HG03196 (cell line): ENCODE data around the gene FGD4.
A peak's percentile ranks its signal among the peaks of the same experiment; 100 is the strongest.

Experiments
- ATAC-seq: cut with Tn5 transposase; IDR thresholded peaks from one replicate; pipeline ENCODE4 v1.9.1; 2021; ENCODE audit not compliant: unreplicated experiment

FGD4 gene

DNA sequence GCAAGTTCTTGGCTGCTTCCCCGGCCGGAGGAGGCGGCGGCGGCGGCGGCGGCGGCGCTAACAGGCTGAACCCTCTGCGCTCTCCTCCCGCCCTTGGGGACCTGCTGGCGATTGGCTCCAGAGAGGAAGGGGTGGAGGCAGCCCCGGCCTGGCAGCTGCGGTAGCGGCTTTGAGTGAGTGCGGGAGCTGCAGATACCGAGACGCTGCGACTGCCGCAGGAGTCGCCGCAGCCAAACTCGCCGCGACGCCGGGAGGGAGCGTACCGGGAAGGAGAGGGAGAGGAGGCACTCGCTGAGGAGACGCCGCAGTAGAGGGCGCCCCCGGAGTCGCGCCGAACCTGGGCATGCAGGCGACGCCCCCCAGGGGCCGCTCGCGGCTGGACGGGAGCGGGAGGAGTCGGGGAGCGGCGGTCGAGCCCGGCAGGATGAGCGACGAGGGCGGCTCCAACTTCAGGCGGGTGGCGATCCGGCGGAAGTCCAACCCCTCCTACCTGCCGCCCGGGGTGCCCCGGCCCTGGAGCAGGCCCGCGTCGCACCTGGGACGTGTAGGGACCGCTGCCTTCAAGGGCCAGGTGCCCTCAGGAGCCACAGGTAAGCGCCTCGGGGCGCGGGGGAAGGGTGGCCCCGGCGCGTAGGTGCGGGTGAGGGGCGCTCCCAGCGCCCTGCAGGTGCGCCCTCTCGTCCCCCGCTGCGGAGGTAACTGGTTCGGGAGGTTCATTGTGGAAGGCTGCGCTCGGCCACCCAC lies at the start of gene FGD4:
Gene FGD4, plus strand, starts transcription at position 189 of the 744 bp plus-strand sequence.
- ATAC-seq = peak; percentile 84

DNA sequence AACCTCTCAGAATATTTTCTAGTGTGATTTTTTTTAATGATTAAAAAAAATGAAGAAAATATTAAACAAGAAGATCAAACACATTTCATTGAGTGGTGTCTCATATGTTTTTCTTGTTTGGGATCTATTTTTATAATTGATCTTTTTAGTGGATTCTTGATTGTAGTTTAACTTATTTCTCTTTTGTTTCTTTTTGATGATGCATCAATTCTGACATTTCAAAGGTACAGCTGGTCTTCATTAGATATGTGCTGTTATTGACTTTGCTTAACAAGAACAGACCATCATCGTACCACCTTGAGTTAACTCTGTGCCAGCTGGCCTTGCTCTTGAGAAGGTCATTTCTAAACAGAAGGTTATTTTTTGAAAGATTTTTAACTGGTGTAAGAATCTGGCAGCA lies 45.8 kb upstream of the FGD4 start:
- ATAC-seq = no peak

DNA sequence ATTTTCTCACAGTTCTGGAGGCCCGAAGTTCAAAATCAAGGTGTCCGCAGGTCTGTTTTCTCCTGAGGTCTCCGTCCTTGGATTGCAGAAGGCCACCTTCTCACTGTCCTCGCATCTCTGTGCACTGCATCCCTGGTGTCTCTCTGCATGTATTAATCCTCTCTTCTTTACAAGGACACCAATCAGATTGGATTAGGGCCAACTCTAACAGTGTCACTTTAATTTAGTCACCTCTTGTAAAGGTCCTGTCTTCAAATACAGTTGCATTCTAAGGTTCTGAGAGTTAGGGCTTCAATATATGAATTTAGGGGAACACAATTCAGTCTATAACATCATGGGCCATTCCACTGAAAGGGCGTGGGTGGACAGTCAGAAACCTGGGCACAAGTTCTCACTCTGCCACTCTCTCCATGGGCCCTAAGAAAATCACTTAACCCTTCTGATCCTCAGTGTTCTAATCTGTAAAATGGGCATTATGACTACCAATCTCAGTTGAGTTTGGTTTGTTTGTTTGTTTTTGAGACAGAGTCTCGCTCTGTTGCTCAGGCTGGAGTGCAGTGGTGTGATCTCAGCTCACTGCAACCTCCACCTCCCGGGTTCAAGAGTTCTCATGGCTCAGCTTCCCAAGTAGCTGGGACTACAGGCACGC lies 41.6 kb upstream of the FGD4 start:
- no peak for ATAC-seq

DNA sequence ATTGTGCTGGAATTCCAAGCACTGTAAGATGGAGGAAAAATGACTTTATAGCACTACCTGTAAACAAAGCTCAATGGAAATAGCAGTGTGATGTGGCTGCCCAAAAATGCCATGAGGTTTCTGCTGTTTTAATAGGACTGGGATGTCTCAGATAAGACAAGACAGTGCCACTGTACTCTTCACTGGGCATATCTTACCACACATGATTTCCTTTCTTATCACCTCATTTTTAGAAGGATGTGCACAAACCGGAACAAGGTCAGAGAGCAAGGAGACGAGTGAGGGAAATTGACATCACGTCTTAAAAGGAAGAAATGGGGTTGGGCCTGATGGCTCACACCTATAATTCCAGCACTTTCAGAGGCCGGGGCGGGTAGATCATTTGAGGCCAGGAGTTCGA lies 38.4 kb upstream of the FGD4 start:
- ATAC-seq = no peak

DNA sequence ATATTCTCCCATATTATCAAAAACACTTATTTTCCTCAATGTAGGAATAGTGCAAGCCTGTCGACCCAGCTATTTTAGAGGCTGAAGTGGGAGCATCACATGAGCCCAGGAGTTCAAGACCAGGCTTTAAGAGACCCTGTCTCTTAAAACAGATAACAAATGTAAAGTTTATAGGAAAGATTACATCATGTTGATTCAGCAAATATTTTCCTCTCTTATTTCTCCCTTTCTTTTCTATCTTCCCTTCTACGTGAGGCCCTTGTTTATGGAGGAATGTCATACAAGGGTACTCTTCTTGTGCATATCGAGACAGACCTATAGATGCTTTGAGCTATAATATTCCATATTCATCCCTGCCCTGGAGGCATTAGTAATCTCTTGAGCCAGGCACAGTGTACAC lies 36.5 kb upstream of the FGD4 start:
- ATAC-seq = no peak

DNA sequence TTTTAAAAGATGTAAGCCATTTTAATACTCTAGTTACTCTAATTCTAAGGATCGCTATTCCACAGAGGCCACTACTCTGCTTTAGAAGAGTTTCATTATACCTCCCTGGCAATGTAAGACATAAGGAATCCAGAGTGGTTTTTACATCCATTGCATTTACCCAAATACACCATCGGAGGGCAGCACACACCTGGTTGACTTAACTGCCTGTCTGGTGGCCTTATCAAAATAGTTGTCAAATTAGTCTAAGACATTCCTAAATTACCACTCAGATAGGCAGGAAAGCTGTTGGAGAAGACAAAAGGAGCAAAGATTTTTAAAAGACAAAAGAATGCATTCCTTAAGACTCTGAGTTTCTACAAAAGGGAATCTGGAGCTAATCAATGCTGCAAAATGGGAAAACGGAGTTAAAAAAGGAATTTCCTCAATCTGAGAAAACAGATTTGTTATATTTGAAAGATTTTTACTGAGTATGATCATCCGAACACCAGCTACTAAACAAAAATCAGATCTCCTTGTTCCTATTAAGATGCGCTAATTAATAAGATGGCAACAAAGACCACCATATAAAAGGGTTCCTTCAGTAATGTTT lies 33.8 kb upstream of the FGD4 start:
- no peak for ATAC-seq

DNA sequence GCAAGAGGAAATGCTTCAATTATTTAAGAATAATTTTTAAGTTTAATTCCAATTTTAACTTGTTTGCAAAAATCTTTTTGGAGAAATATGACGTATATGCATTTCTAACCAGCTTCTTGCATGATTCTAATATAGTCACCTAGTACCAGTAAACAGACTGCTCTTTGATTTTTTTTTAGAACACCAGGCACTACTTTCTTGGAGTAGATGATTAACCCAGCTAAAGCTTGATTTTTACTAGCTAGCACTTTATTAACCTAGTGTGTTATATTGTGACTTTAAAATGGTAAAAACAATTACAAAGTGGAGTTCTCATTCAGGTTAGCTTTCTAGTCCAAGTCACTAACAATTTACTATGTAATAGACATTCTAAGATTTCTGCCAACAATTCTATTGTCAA lies 32.6 kb upstream of the FGD4 start:
- ATAC-seq = no peak

DNA sequence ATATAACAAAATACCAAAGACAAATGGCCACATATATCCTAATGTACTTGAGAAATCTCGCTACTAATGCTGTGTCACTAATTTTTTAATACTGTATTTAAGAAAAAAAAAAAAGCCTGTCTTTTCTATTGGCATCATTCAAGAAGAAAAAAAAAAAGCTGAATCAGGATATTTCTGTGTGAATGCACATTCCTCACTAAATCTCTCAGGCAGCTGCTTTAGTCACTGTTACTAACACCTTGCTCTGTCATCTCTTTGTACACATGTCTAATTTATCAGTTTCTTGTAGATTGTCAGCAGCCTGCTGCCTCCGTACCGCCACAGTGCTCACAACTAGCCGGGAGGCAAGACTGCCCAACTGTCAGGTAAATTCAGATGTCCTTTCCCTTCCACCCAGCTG lies 32.0 kb upstream of the FGD4 start:
- ATAC-seq = no peak

DNA sequence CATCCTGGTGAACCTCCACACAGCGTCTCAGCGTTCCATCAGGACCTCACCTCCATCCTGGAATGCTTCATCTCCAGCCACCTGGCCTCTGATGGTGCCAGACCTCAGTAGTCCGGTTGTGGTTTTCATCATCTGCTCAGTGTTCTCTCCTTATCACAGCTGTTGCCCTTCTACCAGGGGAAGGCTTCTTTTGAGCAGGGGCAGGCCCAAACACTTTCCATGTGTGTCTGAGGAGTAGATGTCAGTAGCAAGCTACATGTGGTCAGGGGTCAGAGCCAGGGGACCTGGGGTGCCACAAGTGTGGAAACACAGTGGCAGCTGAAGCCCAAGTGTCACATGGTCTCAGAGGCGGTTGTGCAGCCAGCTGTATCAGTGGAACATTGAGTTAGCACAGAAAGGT lies 30.2 kb upstream of the FGD4 start:
- ATAC-seq = no peak

DNA sequence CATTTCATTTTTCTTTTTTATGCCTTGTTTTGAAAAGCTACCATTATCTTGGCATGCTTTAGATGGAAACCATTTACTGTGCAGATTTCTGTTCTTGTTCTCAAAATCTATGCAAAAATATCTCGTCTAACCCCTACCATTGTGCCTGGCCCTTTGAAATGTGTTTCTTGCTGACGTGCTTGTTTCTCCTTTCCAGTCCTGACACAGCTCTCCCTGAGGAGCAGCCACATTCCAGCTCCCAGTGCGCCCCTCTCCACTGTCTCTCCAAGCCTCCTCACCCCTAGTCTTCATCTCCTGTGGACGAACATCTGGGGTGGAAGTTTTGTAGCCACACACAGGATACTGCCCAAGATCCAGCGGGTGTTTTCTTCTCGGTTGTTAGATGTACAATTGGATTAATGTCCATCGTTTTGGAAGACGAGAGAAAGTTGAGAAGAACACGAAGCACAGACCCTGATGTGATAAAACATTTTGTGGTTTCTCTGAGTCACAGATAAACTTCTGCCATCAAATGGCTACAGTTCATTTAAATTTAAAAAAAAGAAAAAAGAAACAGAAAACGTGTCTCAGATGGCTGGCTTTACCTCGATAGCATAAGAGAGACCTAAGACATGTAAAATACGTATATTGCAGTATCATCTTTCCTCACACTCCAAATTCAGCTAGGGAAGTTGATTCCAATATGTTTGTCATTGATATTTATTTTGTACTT lies 21.9 kb upstream of the FGD4 start:
- ATAC-seq = no peak

DNA sequence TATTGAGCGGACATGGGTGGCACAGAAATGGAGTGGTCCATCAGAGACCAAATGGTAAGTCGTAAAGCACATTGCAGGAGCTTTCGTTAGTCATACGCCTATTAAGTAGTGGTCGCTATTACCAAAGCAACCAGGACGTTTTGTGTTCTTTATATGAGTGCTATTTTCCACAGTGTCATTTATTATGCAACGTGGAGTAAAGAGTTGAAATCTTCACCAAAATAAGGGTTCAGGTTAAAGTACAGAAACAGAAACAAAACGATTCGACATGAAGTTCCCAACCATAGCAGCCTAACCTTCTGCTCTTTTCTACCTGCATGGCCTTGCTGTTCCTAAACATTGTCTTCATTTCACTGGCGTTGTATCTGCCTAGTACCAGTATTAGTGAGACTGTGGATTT lies 20.1 kb upstream of the FGD4 start:
- ATAC-seq = no peak

DNA sequence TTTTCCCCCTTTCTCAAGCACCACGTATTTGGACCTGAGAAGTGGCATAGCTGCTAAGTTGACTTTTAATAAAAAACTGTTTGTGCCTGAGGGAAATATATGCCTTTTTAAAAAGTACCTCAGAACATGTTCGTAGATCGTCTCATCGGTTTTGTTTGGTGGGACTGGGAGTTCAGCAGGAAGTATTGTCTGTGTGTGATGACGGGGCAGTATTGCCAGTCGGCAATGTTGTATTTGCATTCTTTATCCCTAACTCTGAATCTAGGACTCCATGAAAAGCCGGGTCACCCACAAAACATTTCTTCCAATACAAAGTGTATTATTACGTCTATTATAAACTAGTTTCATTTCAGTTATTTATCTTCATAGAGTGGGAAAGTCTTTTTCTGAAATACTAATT lies 19.7 kb upstream of the FGD4 start:
- no peak for ATAC-seq

DNA sequence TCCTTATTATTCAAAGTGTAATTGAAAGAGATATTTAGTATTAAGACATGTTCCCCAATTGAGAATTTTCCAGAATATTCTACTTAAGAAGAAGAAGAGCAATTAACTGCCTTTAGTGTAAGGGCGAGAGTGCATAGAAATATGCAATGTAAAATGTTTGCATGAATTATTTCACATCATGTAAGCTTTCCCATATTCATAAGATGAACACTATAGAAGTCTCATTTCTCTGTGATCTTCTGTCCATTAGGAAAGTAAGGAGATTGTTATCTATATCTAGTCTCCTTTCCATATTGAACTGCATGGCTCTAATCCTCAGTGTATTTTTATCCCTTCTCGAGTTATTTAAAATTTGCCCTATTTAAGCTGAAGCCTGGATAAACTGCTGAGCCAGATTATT lies 17.1 kb upstream of the FGD4 start:
- ATAC-seq = no peak

DNA sequence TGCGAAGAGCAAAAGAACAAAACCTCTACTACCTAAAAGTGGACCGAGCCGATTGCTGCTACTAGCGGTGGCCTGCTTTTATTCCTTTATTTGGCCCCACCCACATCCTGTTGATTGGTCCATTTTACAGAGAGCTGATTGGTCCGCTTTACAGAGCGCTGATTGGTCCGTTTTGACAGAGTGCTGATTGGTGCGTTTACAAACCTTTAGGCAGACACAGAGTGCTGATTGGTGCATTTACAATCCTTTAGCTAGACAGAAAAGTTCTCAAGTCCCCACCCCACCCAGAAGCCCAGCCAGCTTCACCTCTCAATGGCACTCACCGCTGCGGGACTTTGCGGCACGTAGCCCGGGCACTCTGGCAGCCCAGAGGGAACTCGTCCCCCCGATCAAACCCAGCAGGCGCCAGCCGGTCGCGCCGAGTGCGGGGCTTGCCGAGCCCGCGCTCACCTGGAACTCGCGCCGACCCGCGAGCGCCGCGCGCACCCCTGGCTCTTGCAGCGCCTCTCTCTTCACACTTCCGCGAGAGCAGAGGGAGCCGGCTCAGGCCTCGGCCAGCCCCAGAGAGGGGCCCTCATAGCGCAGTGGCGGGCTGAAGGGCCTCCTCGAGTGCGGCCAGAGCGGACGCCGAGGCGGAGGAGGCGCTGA lies 8.7 kb upstream of the FGD4 start:
- ATAC-seq = no peak

DNA sequence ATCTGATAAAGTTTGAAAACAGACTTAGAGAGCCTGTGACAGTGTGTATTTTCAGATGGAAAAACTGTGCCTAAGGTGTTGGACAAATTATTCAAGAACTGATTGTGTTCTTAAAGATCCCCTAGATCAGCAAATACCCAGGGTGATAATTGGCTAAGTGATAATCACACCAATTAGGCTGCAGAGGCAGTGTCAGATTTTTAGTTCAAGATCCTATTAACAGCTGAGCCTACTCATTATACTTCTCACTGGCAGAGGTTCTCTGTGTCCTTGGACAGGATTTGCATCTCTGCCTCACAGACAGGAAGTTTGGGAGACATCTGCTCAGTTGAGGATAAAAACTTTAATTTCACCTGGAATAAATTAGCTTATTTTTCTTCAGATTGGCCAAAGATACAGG lies 4.3 kb upstream of the FGD4 start:
- ATAC-seq = no peak

DNA sequence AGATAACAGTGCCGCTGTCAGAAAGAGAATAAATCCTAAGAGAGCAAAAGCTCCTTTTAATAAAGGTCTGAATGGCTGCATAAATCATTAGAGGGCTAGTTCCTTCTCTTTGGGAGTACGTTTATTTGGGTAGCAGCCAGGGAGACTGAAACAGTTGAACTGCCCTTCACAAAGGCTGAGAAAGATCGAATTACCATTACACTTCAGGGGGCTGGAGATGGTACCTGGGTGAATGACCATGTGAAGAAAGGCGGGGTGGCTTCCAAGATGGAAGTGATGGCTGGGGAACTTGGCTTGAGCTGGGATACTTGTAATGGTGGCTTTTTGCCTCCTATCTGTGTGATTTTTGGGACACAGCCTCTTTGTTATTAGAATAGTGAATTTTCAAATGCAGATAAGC lies 1.7 kb upstream of the FGD4 start:
- ATAC-seq = no peak

DNA sequence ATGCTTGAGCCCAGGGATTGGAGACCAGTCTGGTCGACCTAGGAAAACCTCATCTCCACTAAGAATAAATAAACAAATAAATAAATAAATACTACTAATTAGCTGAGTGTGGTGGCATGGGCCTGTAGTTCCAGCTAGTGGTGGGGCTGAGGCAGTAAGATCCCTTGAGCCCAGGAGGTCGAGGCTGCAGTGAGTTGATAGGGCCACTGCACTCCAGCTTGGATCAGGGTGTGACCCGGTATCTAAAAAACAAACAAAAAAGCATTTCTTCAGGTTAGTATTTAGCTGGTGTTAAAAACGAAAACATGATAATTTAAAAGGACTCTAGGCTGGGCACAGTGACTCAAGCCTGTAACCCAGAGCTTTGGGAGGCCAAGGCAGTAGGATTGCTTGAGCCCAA lies 1.2 kb upstream of the FGD4 start:
- no peak for ATAC-seq

DNA sequence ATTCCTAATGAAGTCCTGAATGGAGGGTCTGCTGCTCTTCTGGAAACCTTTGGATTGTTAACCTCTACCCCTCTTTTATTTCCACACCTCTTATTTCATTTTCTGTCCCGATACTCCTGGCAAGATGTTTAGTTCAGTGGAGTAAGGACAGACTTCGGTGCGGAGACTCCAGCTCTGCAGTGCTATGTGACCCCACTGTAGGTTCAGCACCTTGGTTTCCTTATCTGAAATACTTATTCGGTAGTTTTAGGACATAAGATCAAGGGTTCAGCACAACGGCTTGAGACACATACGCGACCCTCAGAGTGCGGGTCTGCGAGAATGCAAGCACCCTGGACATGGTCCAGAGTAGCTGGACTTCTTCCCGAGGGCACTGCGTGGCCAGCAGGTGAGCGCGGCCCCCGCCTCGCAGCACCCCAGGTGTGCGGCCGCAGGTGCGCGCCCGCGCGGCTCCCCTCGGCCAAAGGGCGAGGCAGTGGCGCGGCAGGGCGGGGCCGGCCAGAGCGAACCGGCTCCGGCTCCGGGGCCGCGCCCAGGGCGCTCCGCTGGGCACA lies 465 bp upstream of the FGD4 start:
- ATAC-seq = no peak

DNA sequence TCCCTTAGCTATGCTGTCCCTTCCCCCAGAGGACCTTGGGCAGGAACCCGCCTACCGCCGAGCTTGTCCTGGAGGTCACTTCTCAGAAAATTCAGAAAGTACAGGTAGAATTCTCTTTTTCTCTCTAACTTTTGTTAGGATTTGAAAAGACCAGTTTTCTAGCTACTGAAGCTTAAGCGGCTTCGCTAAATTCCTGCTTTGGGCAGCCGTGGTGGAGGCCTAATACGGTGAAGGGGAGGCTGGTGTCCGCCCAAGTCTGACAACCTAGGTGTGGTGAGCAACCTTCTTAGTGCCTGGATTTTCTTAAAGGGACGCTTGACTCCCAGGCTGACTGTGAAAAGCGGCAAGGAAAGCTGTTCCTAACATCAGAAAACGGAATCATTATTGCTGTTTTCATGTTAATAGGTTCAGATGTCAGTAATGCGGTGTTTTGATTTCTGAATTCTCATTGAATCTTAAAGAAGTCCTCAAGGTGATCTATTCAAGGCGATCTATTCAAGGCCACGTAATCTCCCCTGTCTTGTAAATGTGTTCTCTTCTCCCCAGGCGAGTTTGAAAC lies 835 bp downstream of the FGD4 start:
- no peak for ATAC-seq

DNA sequence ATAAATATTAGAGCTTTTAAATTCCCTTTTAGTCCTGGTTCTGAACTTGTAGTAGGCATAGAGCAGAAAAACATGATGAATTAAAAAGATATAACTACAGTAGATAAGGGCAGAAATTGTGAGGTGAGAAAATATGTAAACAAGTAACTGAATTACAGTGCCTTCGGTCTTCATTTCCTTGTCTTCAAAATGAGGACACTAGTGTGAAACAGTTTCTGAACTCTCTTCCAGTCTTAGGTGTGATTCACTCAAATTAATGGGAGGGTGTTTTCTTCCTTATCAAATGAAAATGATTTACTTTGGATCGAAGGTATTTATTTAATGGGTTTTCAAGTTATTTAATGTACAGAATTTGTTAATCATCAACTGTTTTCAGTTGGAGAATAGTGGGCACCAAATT lies 1.5 kb downstream of the FGD4 start:
- no peak for ATAC-seq

DNA sequence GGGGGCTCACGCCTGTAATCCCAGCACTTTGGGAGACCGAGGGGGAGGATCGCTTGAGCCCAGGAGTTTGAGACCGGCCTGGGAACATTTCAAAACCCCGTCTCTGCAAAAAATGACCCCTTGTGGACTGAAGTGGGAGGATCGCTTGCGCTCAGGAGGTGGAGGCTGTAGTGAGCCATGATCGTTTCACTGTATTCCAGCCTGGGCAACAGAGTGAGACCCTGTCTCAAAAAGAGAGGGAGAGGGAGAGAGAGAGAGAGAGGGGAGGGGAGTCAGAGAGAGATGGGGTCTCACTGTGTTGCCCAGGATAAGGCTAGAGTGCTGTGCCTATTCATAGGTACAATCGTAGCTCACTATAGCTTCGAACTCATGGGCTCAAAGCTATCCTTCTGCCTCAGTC lies 2.8 kb downstream of the FGD4 start:
- ATAC-seq = no peak
